HG03135 (cell line): ENCODE results near the gene ELOA2.
"Not testable (repeated sequence)": the region's sequence is repeated elsewhere in the genome, so short reads cannot be mapped to it uniquely, and the experiment has no call there.

ENCODE experiments used
- ATAC-seq: cut with Tn5 transposase; IDR thresholded peaks from one replicate; pipeline ENCODE4 v1.9.1; 2021; ENCODE audit warnings: mild to moderate bottlenecking, moderate library complexity; ENCODE audit not compliant: unreplicated experiment

The ELOA2 gene, protein sequence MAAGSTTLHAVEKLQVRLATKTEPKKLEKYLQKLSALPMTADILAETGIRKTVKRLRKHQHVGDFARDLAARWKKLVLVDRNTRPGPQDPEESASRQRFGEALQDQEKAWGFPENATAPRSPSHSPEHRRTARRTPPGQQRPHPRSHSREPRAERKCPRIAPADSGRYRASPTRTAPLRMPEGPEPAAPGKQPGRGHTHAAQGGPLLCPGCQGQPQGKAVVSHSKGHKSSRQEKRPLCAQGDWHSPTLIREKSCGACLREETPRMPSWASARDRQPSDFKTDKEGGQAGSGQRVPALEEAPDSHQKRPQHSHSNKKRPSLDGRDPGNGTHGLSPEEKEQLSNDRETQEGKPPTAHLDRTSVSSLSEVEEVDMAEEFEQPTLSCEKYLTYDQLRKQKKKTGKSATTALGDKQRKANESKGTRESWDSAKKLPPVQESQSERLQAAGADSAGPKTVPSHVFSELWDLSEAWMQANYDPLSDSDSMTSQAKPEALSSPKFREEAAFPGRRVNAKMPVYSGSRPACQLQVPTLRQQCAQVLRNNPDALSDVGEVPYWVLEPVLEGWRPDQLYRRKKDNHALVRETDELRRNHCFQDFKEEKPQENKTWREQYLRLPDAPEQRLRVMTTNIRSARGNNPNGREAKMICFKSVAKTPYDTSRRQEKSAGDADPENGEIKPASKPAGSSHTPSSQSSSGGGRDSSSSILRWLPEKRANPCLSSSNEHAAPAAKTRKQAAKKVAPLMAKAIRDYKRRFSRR

DNA sequence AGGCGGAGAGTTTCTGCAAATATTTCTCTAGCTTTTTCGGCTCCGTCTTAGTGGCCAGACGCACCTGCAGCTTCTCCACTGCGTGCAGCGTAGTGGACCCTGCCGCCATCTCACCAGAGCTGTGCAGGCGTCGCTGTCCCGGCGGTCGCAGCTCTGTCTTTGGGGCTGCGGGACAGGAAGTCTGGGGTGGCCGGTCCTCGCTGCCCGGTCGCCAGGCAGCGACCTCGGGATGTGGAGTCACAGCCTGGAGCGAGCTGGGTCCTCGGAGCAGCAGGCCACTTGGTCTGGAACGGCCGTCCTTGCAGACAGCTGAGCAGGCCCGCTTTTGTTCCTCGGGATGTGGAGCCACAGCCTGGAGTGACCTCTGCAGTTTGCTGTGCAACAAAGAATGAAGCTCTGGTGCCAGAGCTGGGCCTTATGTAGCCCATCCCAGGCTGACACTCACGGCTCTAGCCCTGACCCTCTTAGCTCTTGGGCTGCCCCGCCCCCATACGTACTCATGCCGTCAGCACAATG is at the start of gene ELOA2:
Gene ELOA2 (minus strand): TSS at position 466 of the 516 bp plus-strand sequence. CDS start 357 bp downstream, at position 109.
- no peak for ATAC-seq

DNA sequence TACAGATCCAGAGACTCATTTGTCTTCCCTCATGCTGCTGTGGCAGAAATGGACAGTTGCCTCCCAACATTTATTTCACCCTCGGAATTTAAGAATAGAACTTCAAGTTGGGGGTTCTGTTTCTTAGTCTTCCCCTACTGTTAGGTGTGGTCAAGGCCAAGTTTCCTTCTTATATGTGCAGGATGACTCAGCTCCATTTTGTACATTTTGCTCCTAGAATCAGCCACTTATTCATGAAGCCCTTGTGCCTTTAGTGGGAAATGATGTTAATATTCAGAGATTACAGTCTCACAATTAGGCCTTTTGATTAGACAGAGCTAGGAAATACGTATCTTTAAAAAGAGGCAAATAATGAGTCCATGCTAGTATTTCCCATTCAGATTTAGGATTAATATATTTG is 46.2 kb upstream of the ELOA2 start:
- ATAC-seq = no peak

DNA sequence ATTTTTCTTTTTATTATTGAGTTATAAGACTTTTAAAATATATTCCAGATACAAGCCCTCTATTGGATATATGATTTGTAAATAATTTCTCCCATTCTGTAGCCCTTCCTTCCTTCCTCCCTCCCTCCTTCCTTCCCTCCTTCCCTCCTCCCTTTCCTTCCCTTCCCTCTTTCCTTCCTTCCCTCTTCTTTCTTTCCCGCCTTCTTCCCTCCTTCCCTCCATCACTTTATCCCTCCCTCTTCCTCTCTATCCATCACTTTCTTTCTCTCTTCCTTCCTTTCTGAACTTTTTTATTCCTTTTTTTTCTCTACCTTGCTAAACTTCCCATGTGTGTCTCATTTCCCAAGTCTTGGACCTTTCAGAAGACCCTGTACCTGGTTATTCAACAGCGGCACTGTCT is 45.5 kb upstream of the ELOA2 start:
- no peak for ATAC-seq

DNA sequence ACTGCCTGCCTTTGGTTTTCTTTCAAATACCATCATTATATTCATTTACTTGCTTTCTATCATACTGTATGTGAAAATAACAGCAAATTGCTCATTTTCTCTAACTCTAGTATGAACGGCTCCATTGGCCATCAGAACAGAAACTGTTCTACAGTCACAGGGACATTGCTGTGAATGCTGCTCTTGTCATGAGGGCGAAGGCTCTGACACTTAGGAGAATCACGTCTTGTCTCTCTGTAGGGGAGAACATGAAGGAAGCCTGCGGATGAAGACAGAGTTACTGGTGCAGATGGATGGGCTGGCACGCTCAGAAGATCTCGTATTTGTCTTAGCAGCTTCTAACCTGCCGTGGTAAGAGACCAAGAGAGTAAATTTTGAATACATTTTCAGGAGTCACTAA is 41.7 kb upstream of the ELOA2 start:
- ATAC-seq = no peak

DNA sequence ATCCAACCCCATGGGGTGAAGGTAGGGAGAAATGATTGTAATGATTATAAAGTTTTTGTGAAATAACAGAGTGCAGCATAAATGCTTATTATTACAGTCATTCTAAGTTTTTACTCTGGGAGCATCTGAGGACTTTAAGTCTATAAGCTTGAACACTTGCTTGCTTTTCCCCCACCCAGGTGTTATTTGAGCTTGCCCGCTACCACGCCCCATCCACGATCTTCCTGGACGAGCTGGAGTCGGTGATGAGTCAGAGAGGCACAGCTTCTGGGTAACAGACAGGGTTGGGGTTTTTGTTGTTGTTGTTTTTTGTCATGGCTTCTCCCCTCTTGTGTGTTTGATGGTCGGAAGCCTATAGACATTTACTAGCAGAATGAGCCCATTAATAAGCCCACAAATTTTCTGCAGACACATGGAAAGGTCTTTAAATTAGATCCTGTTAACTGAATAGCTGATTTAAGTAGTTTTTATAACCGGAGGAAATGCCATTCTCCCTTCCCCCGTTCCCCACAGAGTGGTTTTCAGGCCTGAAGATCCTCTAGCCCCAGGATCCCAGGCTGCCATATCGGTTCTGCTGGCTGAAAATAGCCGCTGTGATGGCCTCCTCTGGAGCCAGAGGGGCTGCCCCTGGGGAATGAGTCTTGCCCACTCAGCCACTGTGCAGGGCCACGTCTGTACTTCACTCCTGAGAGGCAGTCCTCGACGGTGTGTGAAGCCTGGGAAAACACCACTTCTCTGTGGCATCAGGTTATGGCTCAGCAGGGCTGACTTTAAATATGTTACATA is 39.9 kb upstream of the ELOA2 start:
- no peak for ATAC-seq

DNA sequence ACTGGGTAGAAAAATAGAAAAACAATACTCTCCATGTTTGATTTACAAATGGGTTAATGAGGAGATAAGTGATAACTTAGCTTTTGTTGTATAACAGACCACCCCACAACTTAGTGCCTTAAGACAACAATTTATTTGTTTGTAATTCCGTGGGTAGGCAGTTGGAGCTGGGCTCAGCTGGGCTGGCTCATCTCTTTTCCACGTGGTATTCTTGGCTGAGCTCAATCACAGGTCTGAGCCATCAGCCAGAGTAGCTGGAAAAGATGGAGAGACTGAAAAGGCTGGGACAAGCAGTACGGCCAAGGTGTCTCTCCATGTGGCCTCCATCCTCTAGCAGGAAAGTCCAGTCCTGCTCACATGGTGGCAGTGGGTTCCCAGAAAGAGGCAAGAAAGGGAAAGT is 32.2 kb upstream of the ELOA2 start:
- no peak for ATAC-seq

DNA sequence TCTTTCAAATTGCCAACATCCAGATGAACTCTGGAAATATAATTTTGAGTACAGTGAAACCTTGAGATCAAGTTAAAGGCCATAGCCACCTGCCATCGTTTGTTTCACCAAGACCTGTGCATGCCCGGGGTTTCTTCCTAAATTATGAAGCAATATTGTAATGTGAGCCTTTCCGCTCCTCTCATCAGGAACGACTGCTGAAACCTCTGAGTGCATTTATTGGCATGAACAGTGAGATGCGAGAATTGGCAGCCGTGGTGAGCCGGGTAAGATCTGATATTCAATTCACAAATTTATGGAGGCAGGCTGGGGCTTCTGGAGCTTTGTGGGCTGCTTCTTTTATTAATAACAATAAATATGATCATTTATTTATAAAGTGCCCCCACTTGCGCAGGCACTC is 27.7 kb upstream of the ELOA2 start:
- no peak for ATAC-seq

DNA sequence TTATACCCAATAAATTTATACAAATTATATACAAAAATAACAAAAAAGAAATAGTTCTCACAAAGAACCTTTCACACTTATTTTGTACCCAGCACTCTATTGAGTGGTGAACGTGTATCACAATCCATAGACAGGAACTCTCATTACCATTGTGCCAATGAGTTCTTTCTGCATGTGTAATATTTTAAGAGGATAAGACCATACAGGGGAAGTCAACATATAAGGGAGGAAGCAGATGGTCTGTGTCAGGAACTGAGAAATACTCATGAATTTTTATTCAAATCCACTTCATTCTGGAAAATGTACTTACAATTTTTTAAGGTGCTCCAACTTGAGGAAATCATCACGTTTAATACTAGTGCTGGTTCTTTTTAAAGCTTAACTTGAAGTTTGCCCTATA is 27.1 kb upstream of the ELOA2 start:
- no peak for ATAC-seq

DNA sequence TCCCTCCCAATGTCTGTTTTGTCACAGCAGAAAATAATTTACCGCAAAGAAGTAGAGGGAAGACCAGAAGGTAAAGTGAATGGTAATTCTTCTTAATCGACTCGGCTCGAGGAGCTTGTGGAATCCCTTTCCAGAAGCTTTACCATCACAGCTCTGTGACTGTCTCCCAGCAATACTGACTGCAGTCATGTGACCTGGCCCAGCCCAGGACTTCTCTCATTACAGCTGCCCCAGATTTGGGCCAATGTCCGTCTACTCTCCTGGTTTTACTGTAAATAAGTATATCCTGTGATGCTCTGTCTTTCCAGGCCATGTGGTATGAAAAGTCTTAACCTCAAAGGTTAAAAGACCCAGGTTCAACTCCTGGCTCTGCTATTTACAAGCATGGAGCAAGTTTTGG is 18.9 kb upstream of the ELOA2 start:
- no peak for ATAC-seq

DNA sequence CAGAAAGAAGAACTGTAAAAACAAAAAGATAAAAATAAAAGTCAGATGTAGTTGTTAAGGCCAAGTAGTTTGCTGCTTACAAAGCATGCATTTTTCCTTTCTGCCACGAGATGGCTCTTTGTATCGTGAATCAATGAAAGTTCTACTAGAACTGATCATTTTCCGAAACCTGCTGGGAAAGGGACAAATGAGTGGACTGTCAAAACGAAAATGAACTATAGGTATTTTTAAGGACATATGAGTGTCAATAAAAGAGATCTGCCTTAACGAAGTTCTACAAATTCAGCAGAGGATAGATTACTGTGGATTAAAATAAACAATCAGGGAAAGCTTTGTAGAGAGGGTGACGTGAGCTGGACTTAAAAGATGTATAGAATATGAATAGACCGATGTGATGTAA is 15.0 kb upstream of the ELOA2 start:
- ATAC-seq = no peak

DNA sequence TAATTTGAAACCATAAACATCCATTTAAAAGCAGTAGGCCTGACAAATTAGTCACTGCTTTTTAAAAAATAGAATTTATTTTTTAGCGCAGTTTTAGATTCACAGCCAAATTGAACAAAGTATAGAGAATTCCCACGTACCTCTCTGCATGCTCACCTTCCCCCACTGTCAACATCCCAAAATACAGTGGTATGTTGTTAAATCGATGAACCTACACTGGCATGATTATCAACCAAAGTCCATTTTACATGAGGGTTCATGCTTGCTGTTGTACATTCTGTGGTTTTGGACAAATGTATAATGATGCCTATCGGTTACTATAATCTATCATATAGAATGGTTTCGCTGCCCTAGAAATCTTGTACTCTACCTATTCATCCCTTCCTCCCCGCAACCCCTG is 5.6 kb upstream of the ELOA2 start:
- ATAC-seq = no peak

DNA sequence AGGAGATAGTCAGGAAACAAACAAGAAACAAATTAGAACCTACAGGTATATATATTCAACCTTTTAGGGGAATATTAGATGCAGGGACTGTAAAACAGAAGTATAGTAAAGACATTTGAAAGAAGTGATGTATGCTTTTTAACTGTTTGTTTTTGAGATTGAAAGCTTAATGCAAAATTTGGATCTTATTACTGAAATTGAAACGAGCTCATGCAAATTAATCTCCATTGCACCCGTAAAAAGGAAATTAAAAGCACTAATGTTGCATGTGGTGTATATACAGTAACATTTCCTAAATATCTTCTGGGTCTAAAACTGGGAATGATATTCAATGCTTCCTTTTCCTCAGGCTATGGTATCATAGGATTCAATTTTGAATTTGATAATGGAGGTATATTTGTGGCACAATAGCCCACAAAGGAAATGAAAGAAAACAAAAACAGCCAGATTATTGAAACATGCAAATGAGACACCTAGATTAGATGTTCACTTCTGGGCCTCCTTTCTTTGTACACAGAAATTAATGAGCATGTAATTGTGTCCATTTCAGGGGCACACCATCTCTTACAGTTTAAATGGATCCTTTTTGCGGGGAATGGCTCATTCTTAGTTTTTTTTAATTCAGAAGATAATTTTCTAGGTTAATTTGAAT is 1.6 kb upstream of the ELOA2 start:
- no peak for ATAC-seq

DNA sequence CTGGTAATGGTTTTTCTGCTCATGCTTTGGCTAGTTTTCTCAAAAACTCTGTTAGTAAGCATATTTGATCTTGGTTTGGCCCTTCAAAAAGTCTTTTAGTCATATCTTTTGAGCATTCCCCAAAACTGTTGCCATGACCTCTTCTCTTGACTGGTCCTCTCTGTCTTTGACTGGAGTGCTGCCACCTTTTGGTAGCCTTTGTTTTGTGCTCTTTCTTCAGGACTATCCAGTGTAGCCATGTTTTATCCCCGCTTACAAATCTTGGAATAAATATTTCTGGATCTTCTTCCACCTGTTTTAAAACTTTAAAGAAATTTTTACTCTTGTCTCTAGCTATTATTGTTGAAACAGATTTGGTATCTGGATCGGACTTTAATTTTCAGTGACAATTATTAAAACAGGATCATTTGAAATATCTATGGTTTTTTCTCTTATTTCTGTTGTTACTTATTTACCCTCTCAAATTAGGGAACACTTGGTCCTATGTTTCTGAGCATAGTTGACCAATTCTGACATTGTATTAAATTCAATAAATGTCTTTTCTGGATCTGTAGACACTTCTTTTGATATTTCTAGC is 965 bp upstream of the ELOA2 start:
- ATAC-seq = no peak

DNA sequence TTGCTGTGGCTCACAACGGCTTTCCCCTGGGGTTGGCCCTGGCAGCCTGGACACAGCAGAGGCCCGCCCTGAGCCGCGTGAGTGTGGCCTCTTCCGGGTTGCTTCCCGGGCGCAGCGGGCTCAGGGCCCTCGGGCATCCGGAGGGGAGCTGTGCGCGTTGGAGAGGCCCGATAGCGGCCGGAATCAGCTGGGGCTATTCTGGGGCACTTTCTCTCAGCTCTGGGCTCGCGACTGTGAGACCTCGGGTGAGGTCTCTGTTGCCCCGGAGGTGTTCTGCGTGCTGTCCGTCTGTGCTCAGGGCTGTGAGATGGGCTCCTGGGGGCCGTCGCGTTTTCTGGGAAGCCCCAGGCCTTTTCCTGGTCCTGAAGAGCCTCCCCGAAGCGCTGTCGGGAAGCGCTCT is 830 bp downstream of the ELOA2 start:
- ATAC-seq = not testable (repeated sequence)

DNA sequence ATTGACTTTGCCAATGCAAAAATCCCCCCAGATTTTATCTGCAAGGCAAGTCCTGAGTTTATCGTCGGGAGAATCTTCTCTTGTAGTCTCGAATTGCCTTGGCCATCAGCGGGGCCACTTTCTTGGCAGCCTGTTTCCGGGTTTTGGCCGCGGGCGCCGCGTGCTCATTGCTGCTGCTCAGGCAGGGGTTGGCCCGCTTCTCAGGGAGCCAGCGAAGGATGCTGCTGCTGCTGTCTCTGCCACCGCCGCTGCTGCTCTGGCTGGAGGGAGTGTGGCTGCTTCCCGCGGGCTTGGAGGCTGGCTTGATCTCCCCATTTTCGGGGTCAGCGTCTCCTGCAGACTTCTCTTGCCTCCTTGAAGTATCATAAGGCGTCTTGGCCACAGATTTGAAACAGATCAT is 2.5 kb downstream of the ELOA2 start:
- ATAC-seq = no peak

DNA sequence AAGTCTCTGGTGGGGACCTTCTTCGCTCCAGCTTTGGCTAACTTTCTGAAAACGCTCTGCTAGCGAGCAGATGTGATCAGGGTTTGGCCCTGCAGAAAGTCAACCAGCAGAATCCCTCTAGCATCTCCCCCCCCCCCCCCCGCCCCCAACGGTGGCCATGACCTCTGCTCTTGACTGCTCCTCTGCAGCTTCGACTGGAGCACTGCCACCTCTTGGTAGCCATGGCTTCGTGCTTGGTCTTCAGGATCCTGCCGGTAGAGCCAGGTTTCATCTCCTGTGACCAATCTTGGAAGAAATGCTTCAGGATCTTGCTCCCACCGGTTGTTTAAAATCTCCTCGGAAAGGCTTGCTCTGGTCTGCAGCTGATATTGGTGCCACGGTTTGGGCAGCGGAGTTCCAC is 4.5 kb downstream of the ELOA2 start:
- not testable (repeated sequence) for ATAC-seq

DNA sequence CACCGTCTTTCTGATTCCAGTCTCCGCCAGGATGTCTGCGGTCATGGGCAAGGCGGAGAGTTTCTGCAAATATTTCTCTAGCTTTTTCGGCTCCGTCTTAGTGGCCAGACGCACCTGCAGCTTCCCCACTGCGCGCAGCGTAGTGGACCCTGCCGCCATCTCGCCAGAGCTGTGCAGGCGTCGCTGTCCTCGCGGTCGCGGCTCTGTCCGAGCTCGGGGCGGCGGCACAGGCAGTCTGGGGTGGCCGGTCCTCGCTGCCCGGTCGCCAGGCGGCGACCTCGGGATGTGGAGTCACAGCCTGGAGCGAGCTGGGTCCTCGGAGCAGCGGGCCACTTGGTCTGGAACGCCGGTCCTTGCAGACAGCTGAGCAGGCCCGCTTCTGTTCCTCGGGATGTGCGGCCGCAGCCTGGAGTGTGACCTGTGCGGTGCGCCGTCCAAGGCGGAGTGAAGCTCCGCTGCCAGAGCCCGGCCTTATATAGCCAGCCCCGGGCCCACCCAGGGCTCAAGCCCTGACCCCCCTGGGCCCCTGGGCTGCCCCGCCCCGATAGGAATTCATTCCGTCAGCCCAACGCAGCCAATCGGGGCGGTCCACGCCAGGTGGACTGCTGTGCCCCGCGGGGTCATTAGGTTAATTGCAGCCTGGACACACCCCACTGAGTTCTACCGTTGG is 5.6 kb downstream of the ELOA2 start:
- not testable (repeated sequence) for ATAC-seq

DNA sequence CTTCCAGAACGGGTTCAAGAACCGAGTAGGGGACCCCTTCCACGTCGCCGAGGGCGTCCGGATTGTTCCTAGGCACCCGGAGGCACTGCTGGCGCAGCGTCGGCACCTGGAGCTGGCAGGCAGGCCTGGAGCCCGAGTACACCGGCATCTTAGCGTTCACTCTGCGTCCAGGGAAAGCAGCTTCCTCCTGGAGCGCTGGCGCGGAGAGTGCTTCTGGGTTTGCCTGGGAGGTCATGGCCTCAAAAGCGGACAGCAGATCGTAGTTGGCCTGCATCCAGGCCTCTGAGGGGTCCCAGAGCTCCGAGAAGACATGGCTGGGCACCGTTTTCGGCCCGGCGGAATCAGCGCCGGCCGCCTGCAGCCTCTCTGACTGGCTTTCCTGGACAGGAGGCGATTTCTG is 6.7 kb downstream of the ELOA2 start:
- not testable (repeated sequence) for ATAC-seq

DNA sequence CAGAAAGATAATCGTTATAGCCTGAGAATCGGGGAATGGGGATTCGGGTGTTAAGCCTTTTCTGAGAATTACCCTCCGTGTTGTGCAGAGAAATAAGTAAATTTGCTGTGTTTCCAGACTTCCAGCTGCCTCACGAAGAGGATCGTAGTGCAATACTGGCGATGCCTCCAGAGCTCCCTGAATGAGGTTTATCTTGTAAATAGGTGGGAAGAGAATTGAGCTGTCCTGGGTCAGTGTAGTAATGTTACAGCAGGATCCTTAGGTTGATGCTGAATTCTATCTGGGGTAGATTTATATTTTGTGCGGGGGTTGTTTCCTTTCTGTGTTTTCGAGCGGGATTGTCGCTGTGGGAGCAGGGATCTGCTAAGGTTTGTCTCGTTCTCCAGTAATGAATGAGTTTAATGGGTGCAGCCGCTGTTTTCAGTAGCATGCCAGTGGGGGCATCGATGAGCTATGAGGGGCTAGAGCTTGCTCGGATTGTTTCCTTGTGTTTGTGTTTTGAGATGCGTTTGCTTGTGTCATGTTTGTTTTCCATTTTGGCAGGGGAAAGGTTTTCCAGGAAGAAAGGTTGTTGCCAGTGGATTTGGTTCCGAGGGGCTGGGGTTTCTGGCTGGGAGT is 9.8 kb downstream of the ELOA2 start:
- not testable (repeated sequence) for ATAC-seq
